Trophoblast cell (in vitro differentiated cells and primary cell): ENCODE results near the gene SH2D3A.

ENCODE experiments used
- DNase-seq, 2 donors: peaks; one replicate each; pipeline ENCODE4 v3.0.0-alpha.2; 2016
- H2AFZ ChIP-seq: 2 replicates; pipeline ENCODE4 v1.6.1; 2013; ENCODE audit warnings: low read length, moderate library complexity, mild to moderate bottlenecking; ENCODE audit not compliant: insufficient read depth, poor library complexity
- H2AK5ac ChIP-seq: 2 replicates; pipeline ENCODE4 v1.6.1; 2013; ENCODE audit warnings: mild to moderate bottlenecking, low read length
- H2BK120ac ChIP-seq: 2 replicates; pipeline ENCODE4 v1.6.1; 2013; ENCODE audit warnings: low read length, mild to moderate bottlenecking, moderate library complexity; ENCODE audit not compliant: insufficient read depth, poor library complexity
- H2BK12ac ChIP-seq: 2 replicates; pipeline ENCODE4 v1.6.1; 2013; ENCODE audit warnings: mild to moderate bottlenecking, low read length, moderate library complexity
- H2BK5ac ChIP-seq: 2 replicates; pipeline ENCODE4 v1.6.1; 2013; ENCODE audit warnings: low read length, low read depth, moderate library complexity, mild to moderate bottlenecking; ENCODE audit not compliant: poor library complexity
- H3K14ac ChIP-seq: 2 replicates; pipeline ENCODE4 v1.6.1; 2013; ENCODE audit warnings: mild to moderate bottlenecking, low read length
- H3K18ac ChIP-seq: 2 replicates; pipeline ENCODE4 v1.6.1; 2013; ENCODE audit warnings: mild to moderate bottlenecking, low read length
- H3K23ac ChIP-seq: 2 replicates; pipeline ENCODE4 v1.6.1; 2013; ENCODE audit warnings: low read length
- H3K27ac ChIP-seq: 2 replicates; pipeline ENCODE4 v1.5.1; 2013; ENCODE audit warnings: low read depth, mild to moderate bottlenecking, inconsistent platforms, low read length, moderate library complexity
- H3K27me3 ChIP-seq: 2 replicates; pipeline ENCODE4 v1.6.1; 2013; ENCODE audit warnings: inconsistent platforms, mild to moderate bottlenecking, low read length, moderate library complexity; ENCODE audit not compliant: insufficient read depth
- H3K36me3 ChIP-seq, 2 experiments: 1 replicate in 1 of 2; 2 replicates in 1 of 2; pipeline ENCODE4 v1.6.1; 2013; ENCODE audit warnings: low read length in 2 of 2, mild to moderate bottlenecking in 2 of 2, moderate library complexity in 1 of 2; ENCODE audit not compliant: insufficient read depth in 2 of 2, control insufficient read depth in 1 of 2
- H3K4ac ChIP-seq: 2 replicates; pipeline ENCODE4 v1.6.1; 2013; ENCODE audit warnings: low read depth, mild to moderate bottlenecking, low read length, moderate library complexity
- H3K4me1 ChIP-seq, 2 experiments: 1 replicate in 1 of 2; 2 replicates in 1 of 2; pipeline ENCODE4 v1.6.1; 2013; ENCODE audit warnings: low read length in 2 of 2, mild to moderate bottlenecking in 2 of 2, moderate library complexity in 1 of 2; ENCODE audit not compliant: insufficient read depth in 2 of 2, control insufficient read depth in 1 of 2
- H3K4me2 ChIP-seq: 2 replicates; pipeline ENCODE4 v1.6.1; 2013; ENCODE audit warnings: inconsistent platforms, mild to moderate bottlenecking, low read length, moderate library complexity
- H3K4me3 ChIP-seq: 2 replicates; pipeline ENCODE4 v1.5.1; 2013; ENCODE audit warnings: mild to moderate bottlenecking, low read depth, low read length, inconsistent platforms
- H3K79me1 ChIP-seq: one replicate; pipeline ENCODE4 v1.6.1; 2013; ENCODE audit warnings: low read length
- H3K79me2 ChIP-seq: 2 replicates; pipeline ENCODE4 v1.6.1; 2013; ENCODE audit warnings: low read length, mild to moderate bottlenecking; ENCODE audit not compliant: control insufficient read depth, insufficient read depth, poor library complexity
- H3K9ac ChIP-seq: 2 replicates; pipeline ENCODE4 v1.6.1; 2013; ENCODE audit warnings: mild to moderate bottlenecking, low read length
- H3K9me3 ChIP-seq: 2 replicates; pipeline ENCODE4 v1.6.1; 2013; ENCODE audit warnings: low read depth, mild to moderate bottlenecking, control low read depth, inconsistent platforms, low read length; ENCODE audit not compliant: insufficient read depth
- H4K12ac ChIP-seq: 2 replicates; pipeline ENCODE4 v1.6.1; 2013; ENCODE audit warnings: low read depth, mild to moderate bottlenecking, low read length, moderate library complexity
- H4K8ac ChIP-seq: 2 replicates; pipeline ENCODE4 v1.6.1; 2013; ENCODE audit warnings: low read depth, mild to moderate bottlenecking, low read length, moderate library complexity
- H4K91ac ChIP-seq: one replicate; pipeline ENCODE4 v1.6.1; 2013; ENCODE audit warnings: low read depth, mild to moderate bottlenecking, low read length, moderate library complexity
- WGBS: extraction: QIAGEN DNeasy Blood & Tissue Kit; methylation state at CpG from one replicate; pipeline ENCODE4 v1.1.7; 2013; ENCODE audit warnings: missing lambda C conversion rate; ENCODE audit not compliant: insufficient read length, insufficient coverage; ENCODE audit errors: extremely low coverage; 5-methylcytosine and 5-hydroxymethylcytosine counted together

SH2D3A gene

GRCh38 chr19:6728346-6728745, 38.9 kb downstream of the SH2D3A start:
- H3K79me1 ChIP-seq, result no peaks in the 10 kb centered on the region
- no peaks in the 10 kb centered on the region for H3K27me3 ChIP-seq

GRCh38 chr19:6725513-6726231, 41.6 kb downstream of the SH2D3A start:
- H3K9me3 ChIP-seq, result peaks cover 1% of the 10 kb centered on the region
- H3K14ac ChIP-seq, result no peak overlapping the region
- no peak overlapping the region for H4K8ac ChIP-seq
- H3K4me2 ChIP-seq, result no peak overlapping the region
- no peak for DNase-seq
- no peak overlapping the region for H2AFZ ChIP-seq
- H3K4me3 ChIP-seq, result no peak overlapping the region
- H3K4me1 ChIP-seq, result peaks cover 2 to 5% of the 10 kb centered on the region in 2 experiments
- no peak overlapping the region for H4K91ac ChIP-seq
- peak overlapping the region; percentile 44 for H2BK12ac ChIP-seq
- WGBS, result no CpG with 5 or more reads among the region's 16 CpGs
- H3K18ac ChIP-seq, result no peak overlapping the region
- H3K79me1 ChIP-seq, result no peaks in the 10 kb centered on the region
- no peak overlapping the region for H3K27ac ChIP-seq
- H3K9ac ChIP-seq, result no peak overlapping the region
- no peak overlapping the region for H2BK5ac ChIP-seq
- H3K23ac ChIP-seq, result no peak overlapping the region
- H3K79me2 ChIP-seq, result no peaks in the 10 kb centered on the region
- no peaks in the 10 kb centered on the region for H3K27me3 ChIP-seq
- no peak overlapping the region for H3K4ac ChIP-seq
- H2AK5ac ChIP-seq, result no peak overlapping the region
- H2BK120ac ChIP-seq, result no peak overlapping the region
- no peak overlapping the region for H4K12ac ChIP-seq
- H3K36me3 ChIP-seq, result peaks cover 0 to 5% of the 10 kb centered on the region in 2 experiments

More at GRCh38 chr19:6728346-6728745, 38.9 kb downstream of the SH2D3A start:
- Histone ChIP-seq H3K36me3 (peaks cover 20 to 25% of the 10 kb centered on the region in 2 experiments), H3K4me3 (no peak overlapping the region), H3K79me2 (no peaks in the 10 kb centered on the region), H2BK120ac (no peak overlapping the region), H3K4ac (no peak overlapping the region), H3K27ac (no peak overlapping the region), H2BK12ac (no peak overlapping the region), H3K9me3 (peaks cover 3% of the 10 kb centered on the region), H3K4me2 (no peak overlapping the region), H3K18ac (no peak overlapping the region), H3K14ac (no peak overlapping the region), H3K9ac (no peak overlapping the region), H2AK5ac (no peak overlapping the region), H4K91ac (no peak overlapping the region), H3K4me1 (peaks cover 0 to 3% of the 10 kb centered on the region in 2 experiments), H3K23ac (no peak overlapping the region), H4K12ac (no peak overlapping the region), H4K8ac (no peak overlapping the region), H2AFZ (no peak overlapping the region), H2BK5ac (no peak overlapping the region)
- no CpG with 5 or more reads among the region's 8 CpGs for WGBS
- no peak for DNase-seq

GRCh38 chr19:6724631-6725492, 42.4 kb downstream of the SH2D3A start:
- Histone ChIP-seq H3K4me3 (no peak overlapping the region), H3K27me3 (no peaks in the 10 kb centered on the region), H3K79me1 (no peaks in the 10 kb centered on the region), H2BK5ac (no peak overlapping the region), H3K36me3 (peaks cover 0 to 5% of the 10 kb centered on the region in 2 experiments), H3K14ac (no peak overlapping the region), H4K8ac (no peak overlapping the region), H3K18ac (no peak overlapping the region), H3K4me2 (no peak overlapping the region), H3K27ac (no peak overlapping the region), H3K79me2 (no peaks in the 10 kb centered on the region), H2AK5ac (peak overlapping the region; percentile 72), H2BK12ac (peak overlapping the region; percentile 44), H2BK120ac (no peak overlapping the region), H3K9ac (no peak overlapping the region), H4K12ac (no peak overlapping the region), H2AFZ (no peak overlapping the region), H3K4ac (no peak overlapping the region), H4K91ac (peak overlapping the region; percentile 19), H3K23ac (no peak overlapping the region), H3K9me3 (peaks cover 1% of the 10 kb centered on the region), H3K4me1 (peaks cover 2 to 5% of the 10 kb centered on the region in 2 experiments)
- no peak for DNase-seq
- no CpG with 5 or more reads among the region's 15 CpGs for WGBS

DNA sequence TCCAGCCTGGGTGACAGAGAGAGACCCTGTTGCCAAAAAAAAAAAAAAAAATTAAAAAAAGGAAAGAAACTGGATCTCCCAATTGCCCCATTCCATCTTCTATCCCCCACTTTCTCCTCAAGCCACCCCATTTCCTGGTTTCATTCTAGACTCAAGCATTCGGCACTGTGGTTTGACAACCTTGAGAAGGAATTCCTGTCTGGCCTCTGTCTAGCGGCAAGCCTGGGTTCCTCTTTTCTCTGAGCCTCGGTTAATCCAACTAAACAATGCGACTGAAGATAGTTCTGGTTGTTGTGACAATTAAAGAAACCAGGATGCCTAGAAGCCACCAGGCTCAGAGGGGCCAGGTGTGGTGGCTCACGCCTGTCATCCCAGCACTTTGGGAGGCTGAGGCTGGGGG, 43.5 kb downstream of the SH2D3A start:
- Histone ChIP-seq H3K14ac (no peak overlapping the region), H3K36me3 (no peaks in the 10 kb centered on the region), H2AK5ac (no peak overlapping the region), H4K91ac (no peak overlapping the region), H3K4ac (no peak overlapping the region), H3K18ac (no peak overlapping the region), H3K27me3 (no peaks in the 10 kb centered on the region), H2BK12ac (no peak overlapping the region), H3K79me1 (no peaks in the 10 kb centered on the region), H2BK120ac (no peak overlapping the region), H3K9me3 (peaks cover 1% of the 10 kb centered on the region), H4K12ac (no peak overlapping the region), H3K4me1 (peaks cover 2 to 5% of the 10 kb centered on the region in 2 experiments), H3K79me2 (no peaks in the 10 kb centered on the region), H2AFZ (no peak overlapping the region), H3K27ac (no peak overlapping the region), H2BK5ac (no peak overlapping the region), H3K4me3 (no peak overlapping the region), H3K4me2 (no peak overlapping the region), H3K9ac (no peak overlapping the region), H4K8ac (no peak overlapping the region), H3K23ac (no peak overlapping the region)
- no CpG with 5 or more reads among the region's 5 CpGs for WGBS
- no peak for DNase-seq
